SW 1271 (cell line): ENCODE data around the gene TSKU.
A peak's percentile ranks its signal among the peaks of the same experiment; 100 is the strongest.
"Not testable (repeated sequence)": the region's sequence is repeated elsewhere in the genome, so short reads cannot be mapped to it uniquely, and the experiment has no call there.

Experiments used
- DNase-seq, 2 experiments: peaks; one replicate each; lab custom pipeline; 2025; lab: John Stamatoyannopoulos, UW

Gene TSKU

DNA sequence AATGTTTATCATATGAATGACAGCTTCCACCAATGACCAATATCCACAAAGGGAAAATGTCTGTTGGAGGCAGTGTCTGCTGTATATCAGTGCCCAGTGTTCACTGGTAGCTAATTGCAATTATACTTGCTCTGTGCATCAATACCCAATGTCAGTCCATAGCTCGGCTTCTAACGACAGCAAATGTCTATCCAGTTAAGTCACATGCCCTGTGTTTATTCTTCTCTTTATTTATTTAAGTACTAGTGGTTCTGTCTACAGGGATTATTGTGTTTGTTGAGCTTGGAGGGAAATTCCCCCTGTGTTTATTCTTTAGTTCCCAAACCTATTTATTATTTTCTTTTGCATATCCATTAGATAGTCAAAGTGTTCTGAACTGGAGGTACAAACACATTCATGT lies 18.6 kb downstream of the TSKU start:
- no peak for DNase-seq

DNA sequence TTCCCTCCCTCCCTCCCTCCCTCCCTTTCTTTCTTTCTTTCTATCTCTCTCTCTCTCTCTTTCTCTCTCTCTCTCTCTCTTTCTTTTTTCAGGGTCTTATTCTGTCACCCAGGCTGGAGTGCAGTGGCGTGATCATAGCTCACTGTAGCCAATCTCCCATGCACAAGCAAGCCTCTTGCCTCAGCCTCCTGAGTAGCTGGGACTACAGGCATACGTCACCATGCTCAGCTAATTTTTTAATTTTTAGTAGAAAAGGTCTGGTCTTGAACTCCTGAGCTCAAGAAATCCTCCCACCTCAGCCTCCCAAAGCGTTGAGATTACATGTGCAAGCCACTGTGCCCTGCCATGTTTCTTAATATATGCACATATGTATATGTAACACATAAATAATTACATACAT lies 19.0 kb downstream of the TSKU start:
- no peak for DNase-seq

DNA sequence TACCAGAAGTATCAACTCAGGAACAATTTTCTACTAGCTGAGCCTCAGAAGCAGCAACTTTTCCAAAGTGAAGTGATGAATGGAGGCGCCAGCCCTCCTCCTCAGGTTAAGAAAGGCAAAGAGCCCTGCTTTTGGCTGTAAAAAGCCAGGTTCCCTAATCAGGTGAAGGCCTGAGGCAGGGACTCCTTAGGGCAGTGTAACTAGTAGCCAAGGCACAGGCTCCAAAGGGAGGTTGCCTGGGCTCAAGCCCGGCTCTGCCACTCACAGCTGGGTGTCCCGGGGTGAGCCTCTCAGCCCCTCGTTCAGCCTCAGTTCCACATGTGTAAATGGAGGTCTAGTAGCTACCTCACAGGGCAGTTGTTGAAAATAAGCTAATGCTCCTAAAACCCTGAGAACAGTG lies 19.5 kb downstream of the TSKU start:
- no peak for DNase-seq

DNA sequence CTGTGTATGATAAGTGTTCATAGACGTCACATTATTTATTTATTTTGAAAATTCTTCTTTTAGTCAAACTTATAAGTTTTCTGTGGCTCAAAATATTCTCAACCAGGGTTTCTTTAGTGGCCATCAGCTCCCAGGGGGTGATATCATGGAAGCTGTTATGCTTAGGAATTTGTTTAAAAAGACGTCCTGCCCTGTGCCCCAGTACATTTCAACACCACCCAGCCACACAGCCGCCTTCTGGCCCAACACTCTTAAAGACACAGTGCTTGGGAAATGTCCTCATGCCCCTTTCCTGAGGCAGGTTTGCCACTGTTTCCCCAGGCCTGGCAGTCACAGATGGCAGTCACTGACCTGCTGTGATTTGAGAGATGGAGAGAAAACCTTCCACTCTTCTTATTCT lies 19.9 kb downstream of the TSKU start:
- no peak for DNase-seq

DNA sequence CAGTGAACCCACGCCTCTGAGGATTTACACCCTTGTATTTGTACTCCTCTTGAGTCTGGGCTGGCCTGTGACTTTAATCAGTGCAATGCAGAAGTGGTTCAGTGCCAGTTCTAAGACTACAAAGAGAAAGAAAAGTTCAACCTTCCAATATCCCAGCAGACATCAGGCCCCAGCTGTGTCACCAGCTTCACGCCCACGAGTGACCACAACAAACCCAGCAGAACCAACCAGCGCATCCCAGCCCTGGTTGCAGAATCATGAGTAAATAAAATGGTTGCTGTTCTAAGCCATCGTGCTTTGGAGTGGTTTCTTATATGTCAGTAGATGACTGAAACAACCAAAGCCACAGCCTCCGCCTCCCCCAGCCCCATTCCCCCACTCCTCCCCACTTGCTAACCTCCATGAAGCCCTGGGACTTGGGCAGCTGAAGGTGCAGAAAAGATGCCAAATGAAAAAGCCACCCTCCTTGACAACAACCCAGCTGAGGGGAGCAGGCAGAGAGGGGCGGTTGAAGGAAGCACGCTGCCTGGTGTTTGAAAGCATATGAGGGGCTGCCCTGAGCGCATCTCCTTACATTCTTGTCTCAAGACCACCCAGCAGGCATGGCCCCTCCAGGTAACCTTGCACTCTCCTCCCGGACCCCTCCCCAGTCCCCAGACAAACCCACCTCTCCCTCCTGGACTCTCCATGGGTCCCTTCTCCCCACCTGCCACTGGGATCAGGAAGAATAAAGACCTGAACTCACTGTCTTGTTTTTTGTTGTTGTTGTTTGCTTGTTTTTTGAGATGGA lies 20.9 kb downstream of the TSKU start:
- no peak for DNase-seq

DNA sequence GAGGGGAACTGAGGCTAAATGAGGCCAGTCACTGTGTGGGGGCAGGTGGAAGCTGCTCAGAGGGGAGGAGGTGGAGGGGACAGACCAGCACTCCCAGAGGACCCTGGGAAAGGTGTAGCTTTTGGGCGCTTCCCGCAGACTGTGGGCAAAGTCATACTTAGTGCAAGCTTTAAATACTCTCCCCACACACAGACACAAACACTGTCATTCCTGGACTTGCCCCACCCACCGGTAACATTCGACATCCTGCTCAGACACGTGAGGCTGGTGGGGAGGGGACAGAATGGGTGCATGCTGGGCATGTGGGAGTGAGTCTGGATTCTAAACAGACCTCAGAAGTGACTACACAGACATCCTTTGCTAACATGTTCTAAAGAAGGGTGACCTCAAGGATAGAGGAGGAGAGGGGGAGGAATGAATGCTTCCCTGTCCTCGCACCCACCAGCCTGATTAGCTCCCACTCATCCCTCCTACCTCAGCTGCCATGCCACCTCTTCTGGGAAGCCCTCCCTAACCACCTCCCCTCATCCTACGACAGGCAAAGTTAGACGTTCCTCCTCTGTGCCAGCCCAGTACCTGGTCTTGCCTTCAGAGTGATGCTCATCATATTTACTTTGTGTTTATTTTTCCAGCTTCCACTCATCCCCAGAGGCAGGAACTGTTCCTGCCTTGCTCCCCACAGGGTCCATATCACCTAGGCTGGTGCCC lies 22.2 kb downstream of the TSKU start:
- DNase-seq: no peak

DNA sequence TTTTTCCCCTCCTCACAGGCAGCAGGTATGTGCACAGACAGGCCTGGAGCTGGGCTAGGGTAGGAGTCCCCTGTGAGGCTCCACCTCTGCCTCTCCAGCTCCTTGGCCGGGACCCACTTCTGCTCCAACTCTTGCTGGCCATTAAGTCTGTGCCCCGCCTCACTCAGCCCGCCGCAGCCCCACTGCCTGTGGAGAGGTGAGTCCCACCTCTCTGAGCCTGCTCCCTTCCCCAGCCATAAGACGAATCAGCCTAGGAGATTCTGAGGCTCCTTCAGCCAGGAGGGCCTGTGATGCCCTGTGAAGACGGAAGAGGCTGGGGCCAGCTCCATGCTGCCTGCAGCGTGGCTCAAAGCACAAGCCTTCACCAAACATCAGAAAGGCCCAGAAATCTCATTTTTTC lies 23.0 kb downstream of the TSKU start:
- DNase-seq: no peak

DNA sequence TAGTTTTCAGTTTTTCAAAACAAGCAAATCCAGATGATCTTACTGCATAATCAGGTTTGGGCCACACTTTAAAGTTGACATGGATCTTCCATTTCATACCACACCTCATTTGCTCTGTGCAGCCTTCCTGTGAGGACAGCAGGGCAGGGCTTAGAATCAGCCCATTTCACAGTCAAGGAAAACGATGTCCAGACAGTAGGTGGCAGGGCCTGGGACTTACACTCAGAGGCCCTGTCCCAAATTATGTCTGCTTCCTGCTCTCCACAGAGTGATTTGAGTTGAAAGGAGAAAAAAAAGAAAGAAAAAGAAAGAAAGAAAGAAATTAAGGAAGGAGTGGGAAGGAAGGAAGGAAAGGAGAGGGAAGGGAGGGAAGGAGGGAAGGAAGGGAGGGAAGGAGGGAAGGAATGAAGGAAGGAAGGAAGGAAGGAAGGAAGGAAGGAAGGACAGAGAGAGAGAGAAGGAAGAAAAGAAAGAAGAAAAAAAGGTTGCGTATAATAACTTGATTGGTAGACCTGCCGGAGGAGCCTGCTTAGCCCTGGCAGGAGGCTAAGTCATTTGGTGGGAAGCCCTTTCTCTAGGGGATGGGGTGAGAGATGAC lies 23.6 kb downstream of the TSKU start:
- DNase-seq: no peak

DNA sequence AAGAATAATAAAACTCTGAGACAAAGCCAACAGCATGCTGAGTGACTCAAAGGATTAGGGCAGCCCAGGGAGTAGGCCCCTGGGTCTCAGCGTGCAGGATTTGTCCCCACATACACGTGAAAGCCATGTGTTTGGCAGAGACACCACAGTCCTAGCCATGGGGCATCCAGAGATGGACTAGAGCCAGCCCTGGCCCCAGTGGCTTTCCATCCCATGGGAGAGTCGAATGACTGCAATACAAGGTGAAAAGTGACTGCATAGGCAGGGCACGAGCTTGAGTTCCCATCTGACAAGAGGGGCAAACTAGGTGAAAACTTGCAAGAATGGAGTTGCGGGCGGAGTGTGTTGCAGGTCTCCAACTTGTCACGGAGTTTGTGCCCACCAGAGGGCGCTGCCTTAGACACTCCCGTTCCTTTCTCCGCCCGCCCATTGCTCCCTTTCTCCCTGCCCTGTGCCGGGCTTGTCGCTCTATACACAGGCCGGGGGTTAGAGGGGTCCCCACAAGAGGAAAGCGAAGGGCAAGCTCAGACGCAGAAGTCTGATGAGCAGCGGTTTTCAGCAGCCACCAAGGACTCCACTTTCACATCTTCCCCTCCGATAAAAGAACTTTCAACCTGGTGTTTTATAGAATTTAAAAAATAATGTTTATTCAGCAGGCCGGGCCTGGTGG lies 24.2 kb downstream of the TSKU start:
- DNase-seq: peak; percentile 55 to 57

DNA sequence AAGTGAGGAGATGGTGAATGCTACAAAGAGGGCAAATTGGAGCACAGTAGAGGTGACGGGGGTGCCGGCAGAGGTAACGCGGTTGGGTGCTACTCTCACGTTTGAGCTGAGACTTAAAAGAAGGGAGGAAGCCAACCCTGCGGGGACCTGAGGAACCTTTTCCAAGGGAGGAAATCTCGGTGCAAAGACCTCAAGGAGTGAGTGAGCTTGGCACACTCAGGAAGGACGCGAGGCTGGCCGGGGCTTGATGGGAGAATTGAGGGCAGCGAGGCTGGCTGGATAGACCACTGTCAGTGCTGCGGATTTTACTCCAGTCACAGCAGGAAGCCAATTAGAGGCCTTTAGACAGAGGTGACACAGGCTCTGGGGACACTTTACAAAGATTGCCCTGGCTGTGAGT lies 25.0 kb downstream of the TSKU start:
- DNase-seq: no peak

DNA sequence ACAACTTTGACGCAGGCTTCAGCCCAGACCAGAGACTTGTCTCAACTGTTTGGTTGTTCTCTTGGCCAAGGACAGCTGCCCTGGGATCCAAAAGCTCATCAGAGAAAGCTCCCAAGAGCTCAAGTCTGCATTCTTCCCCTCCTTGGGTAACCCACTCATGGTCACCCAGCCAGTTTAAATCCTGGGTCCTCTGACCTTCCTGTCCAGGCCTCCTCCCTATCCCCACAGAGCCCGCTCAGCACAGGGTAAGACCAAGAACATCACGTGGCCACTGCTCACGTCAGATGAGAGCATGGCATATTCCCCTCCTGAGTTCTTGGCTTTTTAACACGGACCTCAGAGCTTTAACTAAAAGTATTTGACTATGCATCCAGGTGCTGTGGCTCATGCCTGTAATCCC lies 25.8 kb downstream of the TSKU start:
- no peak for DNase-seq

DNA sequence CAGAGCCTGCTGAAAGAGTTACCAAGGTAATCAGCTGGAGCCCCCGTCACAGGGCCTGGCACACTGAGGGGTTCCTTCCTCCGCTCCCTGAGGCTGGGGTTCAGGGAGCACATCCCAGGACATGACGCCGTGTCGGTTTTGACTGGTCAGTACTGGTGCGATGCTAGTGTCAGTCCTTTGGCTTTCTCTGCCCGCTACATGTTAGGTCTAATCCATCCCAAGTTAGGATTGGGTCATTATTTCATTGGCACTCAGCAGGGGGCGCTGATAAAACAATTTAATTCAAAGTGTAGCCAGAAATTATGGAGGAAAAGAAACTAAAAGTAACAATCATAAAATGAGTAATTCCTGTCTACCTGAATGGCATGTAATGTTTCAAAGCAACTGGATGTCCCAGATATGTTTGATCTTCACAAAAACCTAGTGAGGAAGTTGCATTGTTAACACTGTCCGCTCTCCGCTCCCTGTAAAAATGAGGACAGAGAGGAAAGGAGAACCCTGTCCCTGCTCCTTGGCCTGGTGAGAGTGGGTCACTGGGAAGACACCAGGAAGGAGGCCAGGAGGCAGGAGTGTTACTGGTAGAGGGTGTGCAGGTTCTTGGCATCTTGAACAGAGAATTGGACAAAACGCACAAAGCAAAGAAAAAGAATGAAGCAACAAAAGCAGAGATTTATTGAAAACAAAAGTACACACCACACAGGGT lies 27.1 kb downstream of the TSKU start:
- DNase-seq: peak in 1 of 2 experiments; percentile 43

DNA sequence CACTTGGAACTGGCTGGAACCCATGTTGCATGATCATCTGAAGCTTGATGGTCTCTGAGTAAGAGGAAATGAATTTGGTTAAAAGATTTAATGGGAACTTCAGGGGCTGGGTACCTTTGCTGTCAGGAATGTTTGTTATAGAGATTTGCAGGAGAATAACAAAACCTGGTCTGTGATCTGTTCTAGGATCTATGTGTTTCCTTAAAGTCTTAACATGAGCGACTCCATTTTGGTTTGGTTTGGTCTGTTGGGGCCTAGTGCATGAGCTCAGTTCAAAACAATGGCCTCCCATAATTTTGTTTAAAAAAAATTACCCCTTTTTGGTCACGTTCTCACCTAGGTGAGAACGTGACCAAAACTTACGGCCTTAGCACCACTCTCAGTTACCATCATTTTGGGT lies 28.1 kb downstream of the TSKU start:
- no peak for DNase-seq

DNA sequence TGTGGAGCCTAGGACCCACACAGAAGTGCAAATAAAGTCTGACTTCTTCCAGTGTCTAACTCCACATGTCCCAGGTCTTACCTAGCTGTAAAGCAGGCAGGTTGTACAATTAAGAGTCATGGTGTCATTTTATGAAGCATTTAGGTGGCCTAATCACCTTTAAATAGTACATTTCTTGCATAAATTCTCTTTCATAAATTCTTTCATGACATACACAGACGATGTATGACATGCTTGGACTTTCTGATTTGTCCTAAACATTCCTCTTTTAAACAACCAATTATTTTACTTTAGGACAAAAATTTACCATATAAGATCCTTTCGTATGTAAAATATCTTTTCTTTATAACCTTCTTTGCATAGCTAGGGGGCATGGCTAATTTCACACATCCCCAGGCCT lies 31.3 kb downstream of the TSKU start:
- DNase-seq: no peak

DNA sequence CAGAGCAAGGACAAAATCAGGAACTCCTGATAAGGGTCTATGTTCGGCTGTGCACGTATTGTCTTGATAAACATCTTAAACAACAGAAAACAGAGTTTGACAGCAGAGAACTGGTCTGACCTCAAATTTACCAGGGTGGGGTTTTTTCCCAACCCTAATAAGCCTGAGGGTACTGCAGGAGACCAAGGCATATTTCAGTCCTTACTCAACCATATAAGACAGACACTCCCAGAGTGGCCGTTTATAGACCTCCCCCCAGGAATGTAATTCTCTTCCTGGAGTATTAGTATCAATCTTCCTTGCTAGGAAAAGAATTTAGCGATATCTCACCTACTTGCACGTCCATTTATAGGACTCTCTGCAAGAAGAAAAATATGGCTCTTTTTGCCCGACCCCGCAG lies 32.5 kb downstream of the TSKU start:
- DNase-seq: not testable (repeated sequence)

DNA sequence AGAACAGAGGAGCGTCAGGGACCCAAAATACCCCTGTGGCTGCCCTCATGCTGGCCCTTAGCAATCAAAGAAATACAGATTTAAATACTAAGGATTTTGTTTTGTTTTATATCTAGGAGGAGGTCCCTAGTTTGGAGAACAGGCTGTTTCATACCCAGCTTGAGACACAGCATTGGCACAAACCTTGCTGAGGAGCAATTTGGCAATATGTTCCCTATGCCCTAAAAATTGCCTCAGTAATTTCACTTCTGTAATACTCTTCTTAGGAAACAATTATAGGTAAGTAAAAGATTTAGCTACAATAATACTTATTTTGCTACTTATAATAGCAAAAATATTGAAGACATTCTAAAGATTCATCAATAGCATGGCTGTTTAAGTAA lies 37.0 kb downstream of the TSKU start:
- no peak for DNase-seq

DNA sequence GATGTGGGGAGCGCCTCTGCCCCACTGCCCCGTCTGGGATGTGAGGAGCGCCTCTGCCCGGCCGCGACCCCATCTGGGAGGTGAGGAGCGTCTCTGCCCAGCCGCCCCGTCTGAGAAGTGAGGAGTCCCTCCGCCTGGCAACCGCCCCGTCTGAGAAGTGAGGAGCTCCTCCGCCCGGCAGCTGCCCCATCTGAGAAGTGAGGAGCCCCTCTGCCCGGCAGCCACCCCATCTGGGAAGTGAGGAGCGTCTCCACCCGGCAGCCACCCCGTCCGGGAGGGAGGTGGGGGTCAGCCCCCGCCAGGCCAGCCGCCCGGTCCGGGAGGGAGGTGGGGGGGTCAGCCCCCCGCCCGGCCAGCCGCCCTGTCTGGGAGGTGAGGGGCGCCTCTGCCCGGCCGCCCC lies 38.2 kb downstream of the TSKU start:
- DNase-seq: not testable (repeated sequence)

DNA sequence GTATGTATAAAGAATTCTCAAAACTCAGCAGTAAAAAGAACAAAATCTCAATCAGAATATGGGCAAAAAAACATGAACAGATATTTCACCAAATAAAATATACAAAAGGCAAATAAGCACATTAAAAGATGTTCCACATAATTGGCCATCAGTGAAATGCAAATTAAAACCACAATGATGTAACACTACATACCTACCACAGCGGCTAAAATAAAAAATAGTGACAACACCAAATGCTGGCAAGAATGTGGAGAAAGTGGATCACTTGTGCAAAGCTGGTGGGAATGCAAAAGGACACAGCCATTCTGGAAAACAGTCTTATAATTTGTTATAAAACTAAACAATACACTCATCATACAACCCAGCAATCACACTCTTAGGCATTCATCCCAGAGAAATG lies 39.2 kb downstream of the TSKU start:
- DNase-seq: no peak

DNA sequence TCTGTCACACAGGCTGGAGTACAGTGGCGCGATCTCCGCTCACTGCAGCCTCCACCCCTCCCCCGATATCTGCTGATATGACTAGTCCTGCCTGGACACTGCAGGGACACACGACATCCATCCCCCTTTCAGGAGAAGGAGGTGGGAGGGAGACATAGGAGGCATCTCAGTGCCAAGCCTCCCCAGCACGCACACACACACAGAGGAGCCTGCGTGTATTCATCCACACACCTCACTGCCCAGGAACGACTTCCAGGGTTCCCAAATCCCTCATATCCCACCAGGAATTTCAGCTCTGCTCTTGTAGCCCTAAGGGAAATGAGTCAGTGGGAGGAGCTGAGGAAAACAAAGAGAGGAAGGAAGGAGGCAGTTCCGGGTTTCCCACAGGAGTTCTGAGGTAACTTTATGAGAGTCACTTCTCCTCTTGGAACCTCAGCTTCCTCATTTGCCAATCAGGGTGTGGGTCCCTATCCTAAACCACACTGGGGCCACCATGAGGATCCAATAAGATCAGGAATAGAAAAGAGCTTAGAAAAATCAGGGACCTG lies 40.4 kb downstream of the TSKU start:
- peak; percentile 88 to 92 for DNase-seq

DNA sequence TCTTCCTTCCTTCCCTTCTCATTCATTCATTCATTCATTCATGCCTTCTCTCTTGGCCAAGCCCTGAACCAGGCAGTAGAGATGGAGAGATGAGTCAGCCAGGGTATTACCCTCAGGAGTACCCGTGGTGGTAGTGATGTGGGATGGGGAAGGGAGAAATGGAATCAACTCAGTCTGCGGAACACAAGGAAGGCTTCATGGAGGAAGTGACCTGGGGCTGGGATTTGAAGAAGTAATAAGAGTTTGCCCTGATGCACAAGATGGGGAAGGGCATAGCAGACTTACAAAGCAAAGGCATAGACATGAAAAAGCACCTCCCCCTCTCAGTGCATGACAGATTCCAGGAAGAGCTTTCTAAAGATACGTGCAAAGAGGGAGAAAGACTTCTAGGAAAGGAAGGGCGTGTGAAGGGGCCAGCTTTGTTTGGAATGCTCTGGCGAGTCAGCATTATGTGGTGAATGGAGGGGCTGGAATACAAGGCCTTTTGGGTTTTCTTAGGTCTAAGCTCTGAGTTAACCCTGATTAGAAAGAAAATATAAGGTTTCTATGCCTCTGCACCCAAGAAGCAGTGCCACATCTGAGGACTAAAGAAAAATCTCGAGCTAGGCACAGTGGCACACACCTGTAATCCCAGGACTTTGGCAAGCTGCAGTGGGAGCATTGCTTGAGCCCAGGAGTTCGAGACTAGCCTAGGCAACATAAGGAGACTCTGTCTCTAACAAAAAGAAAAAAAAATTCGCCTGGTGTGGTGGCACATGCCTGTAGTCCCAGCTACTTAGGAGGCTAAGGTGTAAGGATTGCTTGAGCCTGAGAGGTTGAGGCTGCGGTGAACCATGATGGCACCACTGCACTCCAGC lies 41.2 kb downstream of the TSKU start:
- peak in 1 of 2 experiments; percentile 39 for DNase-seq
